SU-DHL-6 (cell line): Measurements from ENCODE around the gene PIK3CD.
"Not testable (repeated sequence)": the region's sequence is repeated elsewhere in the genome, so short reads cannot be mapped to it uniquely, and the experiment has no call there.

Experiments
- EZH2phosphoT487 ChIP-seq: fragments of 200-600 bp; sonication (generic), shearing (Covaris generic); conservative IDR thresholded peaks from 2 replicates; pipeline ENCODE4 v1.6.1; 2018; ENCODE audit warnings: mild to moderate bottlenecking, antibody characterized with exemption, low read length, moderate library complexity, mixed read lengths
- TF ChIP-seq, protein P1 (sequence below): fragments of 200-600 bp; sonication (generic); IDR thresholded peaks from one replicate; pipeline ENCODE4 v1.5.1; 2017; ENCODE audit warnings: antibody characterized with exemption, mild to moderate bottlenecking, low read length, moderate library complexity; ENCODE audit not compliant: insufficient read depth, poor library complexity, severe bottlenecking

DNA sequence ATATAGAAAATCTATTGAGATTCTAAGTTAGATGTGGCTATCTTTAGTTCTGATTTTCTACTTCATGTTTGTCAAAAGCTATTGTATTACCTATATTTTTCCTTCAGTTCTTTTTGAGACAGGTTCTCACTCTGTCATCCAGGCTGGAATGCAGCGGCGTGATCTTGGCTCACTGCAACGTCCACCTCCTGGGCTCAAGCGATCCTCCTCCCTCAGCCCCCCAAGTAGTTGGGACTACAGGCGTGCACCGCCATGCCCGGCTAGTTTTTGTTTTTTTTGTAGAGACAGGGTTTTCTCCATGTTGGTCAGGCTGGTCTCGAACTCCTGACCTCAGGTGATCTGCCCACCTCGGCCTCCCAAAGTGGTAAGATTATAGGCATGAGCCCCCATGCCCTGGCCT, 96.9 kb downstream of the PIK3CD start:
- TF ChIP-seq, protein P1, sequence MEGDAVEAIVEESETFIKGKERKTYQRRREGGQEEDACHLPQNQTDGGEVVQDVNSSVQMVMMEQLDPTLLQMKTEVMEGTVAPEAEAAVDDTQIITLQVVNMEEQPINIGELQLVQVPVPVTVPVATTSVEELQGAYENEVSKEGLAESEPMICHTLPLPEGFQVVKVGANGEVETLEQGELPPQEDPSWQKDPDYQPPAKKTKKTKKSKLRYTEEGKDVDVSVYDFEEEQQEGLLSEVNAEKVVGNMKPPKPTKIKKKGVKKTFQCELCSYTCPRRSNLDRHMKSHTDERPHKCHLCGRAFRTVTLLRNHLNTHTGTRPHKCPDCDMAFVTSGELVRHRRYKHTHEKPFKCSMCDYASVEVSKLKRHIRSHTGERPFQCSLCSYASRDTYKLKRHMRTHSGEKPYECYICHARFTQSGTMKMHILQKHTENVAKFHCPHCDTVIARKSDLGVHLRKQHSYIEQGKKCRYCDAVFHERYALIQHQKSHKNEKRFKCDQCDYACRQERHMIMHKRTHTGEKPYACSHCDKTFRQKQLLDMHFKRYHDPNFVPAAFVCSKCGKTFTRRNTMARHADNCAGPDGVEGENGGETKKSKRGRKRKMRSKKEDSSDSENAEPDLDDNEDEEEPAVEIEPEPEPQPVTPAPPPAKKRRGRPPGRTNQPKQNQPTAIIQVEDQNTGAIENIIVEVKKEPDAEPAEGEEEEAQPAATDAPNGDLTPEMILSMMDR, result not testable (repeated sequence)
- not testable (repeated sequence) for TF ChIP-seq EZH2phosphoT487
